Glutamatergic neuron (in vitro differentiated cells): ENCODE results near the gene ADCY5. TPM values are rescaled to one million over a fixed set of nuclear protein-coding genes. Genes with fewer than 3 reads are reported as not detected.

ENCODE experiments used
- DNase-seq: peaks from one replicate; pipeline ENCODE4 v3.0.0; 2022
- H3K27ac Mint-ChIP-seq: one replicate; pipeline ENCODE4 v1.8.0; 2020; ENCODE audit warnings: mild to moderate bottlenecking, mixed read lengths, inconsistent platforms; ENCODE audit not compliant: unreplicated experiment
- H3K27me3 Mint-ChIP-seq: one replicate; pipeline ENCODE4 v1.8.0; 2020; ENCODE audit warnings: mild to moderate bottlenecking, moderate library complexity, mixed read lengths, inconsistent platforms; ENCODE audit not compliant: unreplicated experiment
- H3K36me3 Mint-ChIP-seq: one replicate; pipeline ENCODE4 v1.8.0; 2020; ENCODE audit warnings: mild to moderate bottlenecking, mixed read lengths, inconsistent platforms; ENCODE audit not compliant: unreplicated experiment
- H3K4me1 Mint-ChIP-seq: one replicate; pipeline ENCODE4 v1.8.0; 2020; ENCODE audit warnings: mild to moderate bottlenecking, low read depth, mixed read lengths, inconsistent platforms; ENCODE audit not compliant: unreplicated experiment
- H3K4me3 Mint-ChIP-seq: one replicate; pipeline ENCODE4 v1.8.0; 2020; ENCODE audit warnings: mild to moderate bottlenecking, mixed read lengths, inconsistent platforms; ENCODE audit not compliant: unreplicated experiment
- H3K9me3 Mint-ChIP-seq: one replicate; pipeline ENCODE4 v1.8.0; 2020; ENCODE audit warnings: mild to moderate bottlenecking, moderate library complexity, mixed read lengths, inconsistent platforms; ENCODE audit not compliant: unreplicated experiment
- CTCF ChIP-seq: fragments of 200-600 bp; sonication (generic); IDR thresholded peaks from one replicate; pipeline ENCODE4 v1.5.0; 2021; ENCODE audit not compliant: partially characterized antibody, unreplicated experiment
- total RNA-seq: library from RNA; stranded (reverse); fragmentation: NEBNext Ultra II Directional; extraction: Animal tissue kit (Norgen Biotek cat#: 25700); gene quantifications from one replicate; pipeline ENCODE4 v1.2.1, GENCODE V29; 2021; ENCODE audit not compliant: unreplicated experiment

Gene ADCY5
- total RNA-seq, 1 donor from 2014 or later, result 2.1 TPM

- no peak for TF ChIP-seq CTCF
- H3K27ac Mint-ChIP-seq, result no peak overlapping the region
- H3K4me3 Mint-ChIP-seq, result no peak overlapping the region
- H3K36me3 Mint-ChIP-seq, result no peaks in the 10 kb centered on the region
- H3K4me1 Mint-ChIP-seq, result no peaks in the 10 kb centered on the region
- H3K27me3 Mint-ChIP-seq, result no peaks in the 10 kb centered on the region
- H3K9me3 Mint-ChIP-seq, result no peaks in the 10 kb centered on the region
- no peak for DNase-seq
Measured at GRCh38 chr3:123303976-123304560, 144.8 kb downstream of the ADCY5 start.

GRCh38 chr3:123302961-123303360 is 145.9 kb downstream of the ADCY5 start:
- H3K27me3 Mint-ChIP-seq, result no peaks in the 10 kb centered on the region
- H3K4me1 Mint-ChIP-seq, result no peaks in the 10 kb centered on the region
- DNase-seq, result no peak
- no peak overlapping the region for H3K27ac Mint-ChIP-seq
- no peak overlapping the region for H3K4me3 Mint-ChIP-seq
- no peaks in the 10 kb centered on the region for H3K36me3 Mint-ChIP-seq
- no peak for TF ChIP-seq CTCF
- H3K9me3 Mint-ChIP-seq, result no peaks in the 10 kb centered on the region

GRCh38 chr3:123301331-123302184 is 147.3 kb downstream of the ADCY5 start:
- H3K4me3 Mint-ChIP-seq, result no peak overlapping the region
- no peaks in the 10 kb centered on the region for H3K27me3 Mint-ChIP-seq
- H3K36me3 Mint-ChIP-seq, result no peaks in the 10 kb centered on the region
- TF ChIP-seq CTCF, result no peak
- H3K4me1 Mint-ChIP-seq, result no peaks in the 10 kb centered on the region
- no peaks in the 10 kb centered on the region for H3K9me3 Mint-ChIP-seq
- DNase-seq, result no peak
- no peak overlapping the region for H3K27ac Mint-ChIP-seq

- H3K36me3 Mint-ChIP-seq, result no peaks in the 10 kb centered on the region
- no peak overlapping the region for H3K27ac Mint-ChIP-seq
- H3K9me3 Mint-ChIP-seq, result no peaks in the 10 kb centered on the region
- TF ChIP-seq CTCF, result no peak
- H3K4me1 Mint-ChIP-seq, result no peaks in the 10 kb centered on the region
- no peak for DNase-seq
- peaks cover 4% of the 10 kb centered on the region for H3K27me3 Mint-ChIP-seq
- no peak overlapping the region for H3K4me3 Mint-ChIP-seq
Measured at GRCh38 chr3:123300583-123300982, 148.3 kb downstream of the ADCY5 start.

- H3K27me3 Mint-ChIP-seq, result peaks cover 6% of the 10 kb centered on the region
- H3K4me1 Mint-ChIP-seq, result no peaks in the 10 kb centered on the region
- TF ChIP-seq CTCF, result no peak
- H3K27ac Mint-ChIP-seq, result no peak overlapping the region
- no peak overlapping the region for H3K4me3 Mint-ChIP-seq
- no peak for DNase-seq
- H3K36me3 Mint-ChIP-seq, result no peaks in the 10 kb centered on the region
- no peaks in the 10 kb centered on the region for H3K9me3 Mint-ChIP-seq
Measured at GRCh38 chr3:123300056-123300455, 148.8 kb downstream of the ADCY5 start.
